GM15510 (cell line): ENCODE data around the gene PADI2.

ENCODE experiments used
- POLR2A ChIP-seq: IDR thresholded peaks from 3 replicates; pipeline ENCODE4 v1.6.1; 2011; ENCODE audit warnings: borderline replicate concordance; ENCODE audit not compliant: insufficient read length; ENCODE audit errors: extremely low read depth

Gene PADI2

DNA sequence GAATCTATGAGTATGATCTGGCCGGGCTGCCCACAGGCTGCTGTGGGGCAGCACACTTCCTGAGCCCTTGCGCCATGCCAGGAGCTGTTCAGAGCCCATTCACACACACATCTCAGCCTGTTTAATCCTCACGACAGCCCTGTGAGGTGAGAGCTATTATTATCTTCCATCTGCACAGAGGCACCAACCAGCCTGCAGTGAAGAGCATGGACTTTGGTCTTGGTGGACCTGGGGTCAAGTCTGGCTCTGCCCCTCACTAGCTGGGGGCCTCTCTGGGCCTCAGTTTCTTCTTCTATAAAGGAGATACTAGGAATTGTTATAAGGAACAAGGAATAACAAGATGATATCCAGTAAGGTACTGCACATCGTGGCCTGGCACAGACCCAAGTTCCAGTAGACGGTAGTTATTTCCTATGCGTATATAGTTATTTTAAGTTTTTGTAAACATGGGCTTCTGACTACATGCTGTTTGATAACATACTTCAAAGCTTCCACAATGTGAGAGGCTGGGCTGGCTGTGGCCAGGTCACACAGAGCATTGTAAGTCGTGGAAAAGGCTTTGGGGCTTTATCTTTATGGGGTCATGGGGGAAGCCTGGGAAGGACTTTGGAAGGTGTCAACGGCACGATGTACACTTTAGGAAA is 3.4 kb upstream of the PADI2 start:
- no peak for TF ChIP-seq POLR2A

DNA sequence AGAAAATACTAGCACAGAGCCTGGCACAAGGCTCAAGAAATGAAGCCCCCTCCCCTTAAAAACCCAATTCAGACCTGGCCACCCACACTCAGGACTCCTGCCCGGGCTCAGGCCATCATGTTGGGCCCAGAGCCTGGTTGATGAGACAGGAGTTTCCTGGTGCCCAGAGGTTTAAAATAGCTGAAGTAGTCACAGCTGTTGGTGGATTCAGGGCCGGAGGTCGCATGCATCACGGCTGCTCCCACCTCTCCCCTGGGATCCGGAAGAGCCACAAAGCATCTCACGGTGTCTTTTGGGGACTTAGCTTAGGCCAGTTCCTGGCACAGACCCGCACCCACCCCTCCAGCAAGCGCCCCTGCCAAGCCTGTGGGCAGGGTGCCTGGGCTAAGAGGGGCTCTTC is 2.6 kb upstream of the PADI2 start:
- no peak for TF ChIP-seq POLR2A

DNA sequence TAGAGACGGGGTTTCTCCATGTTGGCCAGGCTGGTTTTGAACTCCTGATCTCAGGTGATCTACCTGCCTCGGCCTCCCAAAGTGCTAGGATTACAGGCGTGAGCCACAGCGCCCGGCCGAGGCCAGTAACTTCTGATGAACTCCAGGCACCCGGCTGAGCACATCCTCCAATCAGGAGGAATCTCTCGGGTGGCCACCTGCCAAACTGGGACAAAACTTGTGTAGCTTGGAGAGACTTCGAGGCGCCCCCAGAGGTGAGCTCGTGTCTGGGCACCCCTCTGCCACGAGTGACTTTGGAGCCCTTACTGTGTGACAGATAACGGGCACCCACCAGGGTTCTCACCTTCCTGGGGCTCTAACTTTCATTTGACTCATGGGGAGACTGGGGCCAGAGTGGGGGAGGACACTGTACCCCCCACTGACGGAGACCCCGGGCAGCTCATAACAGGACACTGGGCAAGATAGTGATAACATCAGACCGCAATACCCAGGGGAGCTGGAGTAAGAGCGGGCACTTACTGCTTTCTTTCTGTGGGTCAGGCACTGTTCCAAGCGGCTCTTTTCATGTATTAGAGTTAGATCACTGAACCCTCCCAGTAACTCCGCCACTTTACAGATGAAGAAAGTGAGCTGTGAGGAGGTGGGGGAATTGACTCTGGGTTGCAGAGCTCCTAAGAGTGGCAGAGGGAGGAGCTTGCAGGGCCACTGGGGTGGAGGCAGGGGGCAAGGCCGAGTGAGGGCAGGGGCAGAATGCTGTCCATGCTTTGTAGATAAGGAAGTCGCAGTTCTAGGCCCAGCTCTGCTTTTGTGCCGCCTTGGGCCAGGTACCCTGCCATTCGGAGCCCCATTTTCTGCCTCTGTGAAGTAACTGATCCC is 1.9 kb upstream of the PADI2 start:
- TF ChIP-seq POLR2A = no peak

DNA sequence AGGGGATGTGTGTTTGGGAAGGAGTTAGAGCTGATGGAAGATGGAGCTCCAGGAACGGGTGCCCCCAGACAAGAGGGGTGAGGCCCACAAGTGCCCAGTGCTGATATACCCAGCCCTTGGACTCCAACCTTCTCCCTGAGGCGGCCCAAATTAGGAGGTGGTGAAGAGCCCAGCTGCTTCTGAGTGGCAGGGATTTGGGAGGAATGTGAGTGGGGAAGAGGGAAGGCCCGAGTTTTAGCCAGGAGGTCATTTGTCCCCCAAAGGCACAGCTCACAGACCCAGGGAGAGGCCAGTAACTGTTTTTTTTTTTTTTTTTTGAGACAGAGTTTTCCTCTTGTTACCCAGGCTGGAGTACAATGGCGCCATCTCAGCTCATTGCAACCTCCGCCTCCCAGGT is 1.2 kb upstream of the PADI2 start:
- TF ChIP-seq POLR2A = no peak

DNA sequence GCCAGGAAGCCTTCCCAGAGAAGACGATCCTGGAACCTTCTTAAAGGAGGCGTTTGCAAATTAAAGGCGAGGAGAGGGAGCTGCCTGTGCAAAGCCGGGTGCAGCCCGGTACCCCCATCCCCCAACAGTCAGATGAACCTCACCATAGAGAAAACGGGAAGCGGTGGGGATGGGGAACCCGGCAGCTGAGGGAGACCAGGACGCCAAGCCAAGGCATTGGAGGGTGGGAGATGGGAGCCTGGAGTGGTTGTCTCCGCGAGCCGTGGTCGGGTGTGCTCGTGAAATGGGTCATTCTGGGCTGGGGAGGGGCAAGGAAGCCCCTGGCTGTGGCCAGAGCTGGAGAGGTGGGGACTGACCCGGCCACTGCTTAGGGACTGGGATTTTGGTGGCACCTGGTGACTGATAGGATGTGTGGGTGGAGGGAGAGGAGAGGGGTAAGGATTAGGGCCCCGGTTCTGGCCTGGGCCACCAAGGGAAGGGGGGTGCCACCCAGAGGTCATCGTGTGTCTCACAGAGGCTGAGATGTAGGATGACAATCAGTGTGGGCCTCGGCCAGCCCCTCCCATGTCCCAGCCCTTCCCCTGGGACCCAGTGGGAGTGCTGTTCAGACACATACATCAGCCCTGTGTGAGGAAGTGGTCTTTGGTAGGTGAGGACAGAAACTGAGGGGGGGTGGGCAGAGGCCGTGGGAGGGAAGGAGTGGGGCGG is 676 bp upstream of the PADI2 start:
- no peak for TF ChIP-seq POLR2A

DNA sequence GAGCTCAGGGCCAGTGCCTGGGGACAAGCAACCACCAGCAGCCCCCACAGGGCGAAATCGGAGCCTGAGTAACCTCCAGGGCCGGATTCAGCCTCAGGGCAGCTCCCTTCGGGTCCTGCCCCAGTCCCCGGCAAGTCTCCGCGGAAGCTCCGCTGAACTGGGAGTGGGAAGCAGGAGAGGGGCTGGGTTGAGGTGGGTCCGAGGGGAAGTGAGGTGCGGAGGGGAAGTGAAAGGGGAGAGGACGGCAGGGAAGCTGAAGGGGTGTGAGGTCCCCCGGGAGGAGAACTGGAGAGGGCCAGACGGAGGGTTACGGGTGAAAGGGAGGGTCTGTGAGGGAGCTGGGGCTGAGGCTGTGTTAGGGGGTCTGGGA is 560 bp downstream of the PADI2 start:
- no peak for TF ChIP-seq POLR2A

DNA sequence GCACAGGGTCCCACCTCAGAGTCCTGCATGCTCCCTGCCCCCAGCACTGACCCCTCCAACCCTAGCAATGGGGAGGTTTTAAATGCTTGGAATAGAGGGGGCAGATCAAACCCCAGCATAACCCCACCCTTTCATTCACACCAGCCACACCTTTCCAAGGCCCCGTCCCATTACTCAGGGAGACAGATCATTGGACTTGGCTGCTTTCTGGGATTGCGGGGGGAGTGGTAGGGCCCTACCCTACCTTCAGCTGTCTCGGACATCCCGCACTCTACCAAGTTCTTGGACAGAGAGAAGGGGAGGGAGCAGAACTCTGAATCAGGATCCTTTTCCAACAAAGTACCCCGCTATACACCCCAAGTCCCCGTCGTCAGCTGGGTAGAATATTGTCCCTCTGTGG is 983 bp downstream of the PADI2 start:
- no peak for TF ChIP-seq POLR2A

DNA sequence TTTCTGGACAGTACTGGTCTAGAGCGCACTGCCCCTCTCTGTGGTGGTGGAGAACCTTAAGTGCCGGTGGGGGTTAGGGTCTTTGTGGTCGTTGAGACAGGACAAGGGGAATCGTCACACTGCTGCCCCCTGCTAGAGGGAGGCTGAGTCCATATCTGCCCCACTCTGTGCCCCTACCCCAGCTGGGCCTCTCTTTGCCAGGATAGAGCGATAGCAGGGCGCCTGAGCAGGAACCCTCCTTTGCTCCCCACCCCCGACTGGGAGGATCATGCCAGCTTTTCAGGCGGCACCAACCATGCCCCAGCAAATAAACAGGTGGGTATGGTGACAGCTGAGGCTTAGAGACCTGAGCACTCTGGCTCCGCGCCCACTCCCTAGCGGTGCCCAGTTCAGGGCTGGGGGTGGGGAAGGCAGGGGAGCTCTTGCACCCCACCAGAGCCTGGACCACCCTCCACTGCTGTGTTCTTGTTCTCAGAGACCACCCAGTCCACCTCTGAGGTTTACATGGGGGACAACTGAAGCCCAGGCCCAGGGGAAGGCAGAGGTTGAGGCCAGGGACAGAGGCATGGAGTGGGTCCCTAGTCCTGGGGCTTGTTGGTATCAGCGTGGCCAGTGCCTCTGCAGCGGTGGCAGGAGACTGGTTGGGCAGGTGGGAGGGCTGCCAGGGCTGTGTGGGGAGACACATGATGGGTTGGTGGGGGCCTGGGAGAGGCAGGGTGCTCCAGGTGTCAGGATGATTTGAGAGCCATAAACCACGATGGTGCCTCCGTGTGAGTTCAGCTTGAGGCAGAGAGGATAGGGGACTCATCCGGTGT is 1.6 kb downstream of the PADI2 start:
- TF ChIP-seq POLR2A = no peak

DNA sequence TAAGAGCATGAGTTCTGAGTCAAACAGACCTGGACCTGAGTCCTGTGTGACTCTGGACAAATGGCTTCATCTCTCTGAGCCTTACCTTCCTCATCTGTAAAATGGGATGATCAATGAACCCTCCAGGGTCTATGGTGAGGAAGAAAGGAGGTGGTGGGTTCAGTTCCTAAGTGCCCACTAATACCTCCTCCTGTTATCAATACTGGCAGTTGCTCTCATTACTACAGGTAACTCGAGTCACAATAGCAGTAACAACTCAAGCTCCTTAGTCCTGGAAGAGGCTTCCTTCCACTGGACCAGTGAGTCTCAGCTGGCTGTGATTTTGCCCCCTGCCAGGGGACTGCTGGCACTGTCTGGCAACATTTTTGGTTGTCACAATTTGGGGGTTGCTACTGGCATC is 2.6 kb downstream of the PADI2 start:
- no peak for TF ChIP-seq POLR2A

DNA sequence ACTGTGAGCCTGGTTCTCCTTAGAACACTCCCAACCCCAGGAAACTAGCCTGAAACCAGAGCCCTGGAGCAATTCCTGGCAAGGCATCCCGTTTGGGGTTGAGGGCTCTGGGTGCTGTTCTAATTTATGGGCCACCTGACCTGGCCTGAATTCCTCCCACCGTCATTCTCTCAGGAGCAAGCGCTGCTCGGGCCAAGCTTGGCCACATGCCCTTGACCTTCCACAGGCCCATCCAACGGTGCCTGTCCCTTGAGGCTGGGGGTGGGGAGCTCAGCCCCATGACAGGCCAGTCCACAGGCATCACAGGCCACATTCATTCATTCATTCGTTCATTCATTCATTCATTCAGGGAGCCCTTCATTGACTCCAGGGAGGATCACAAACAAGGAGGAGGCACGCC is 5.3 kb downstream of the PADI2 start:
- no peak for TF ChIP-seq POLR2A

DNA sequence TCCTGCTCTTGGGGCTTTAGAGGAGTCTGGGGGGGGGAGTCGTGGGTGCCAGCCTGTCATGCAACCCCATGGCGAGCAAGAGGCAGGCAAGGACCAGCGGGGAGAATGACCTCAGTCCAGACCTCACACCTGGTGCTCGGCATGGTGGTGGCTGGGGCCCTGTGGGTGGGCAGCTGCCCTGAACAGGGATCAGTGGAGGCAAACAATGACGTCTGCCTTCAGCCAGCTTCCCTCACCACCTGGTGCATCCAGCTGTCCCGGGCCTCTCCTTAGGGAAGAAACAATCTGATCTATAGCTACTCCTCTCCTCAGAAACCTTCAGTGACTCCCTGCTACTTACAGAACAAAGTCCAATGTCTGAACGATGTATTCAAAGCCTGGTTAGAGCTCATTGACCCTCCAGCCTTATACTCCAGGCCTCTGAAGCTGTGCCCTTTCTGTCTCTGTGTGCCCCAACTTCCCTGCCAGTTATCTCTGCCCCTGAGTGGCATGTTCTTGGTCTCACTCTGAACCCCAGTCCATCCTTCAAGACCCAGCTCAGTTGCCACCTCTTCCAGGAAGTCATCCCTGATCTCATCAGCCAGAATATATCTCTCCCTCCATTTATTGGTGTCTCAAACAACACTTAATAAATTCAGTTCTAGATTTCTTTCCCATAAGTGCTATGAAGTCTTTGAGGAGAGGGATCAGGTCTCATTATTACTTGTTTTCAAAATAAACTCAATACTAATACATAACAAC is 6.6 kb downstream of the PADI2 start:
- no peak for TF ChIP-seq POLR2A

DNA sequence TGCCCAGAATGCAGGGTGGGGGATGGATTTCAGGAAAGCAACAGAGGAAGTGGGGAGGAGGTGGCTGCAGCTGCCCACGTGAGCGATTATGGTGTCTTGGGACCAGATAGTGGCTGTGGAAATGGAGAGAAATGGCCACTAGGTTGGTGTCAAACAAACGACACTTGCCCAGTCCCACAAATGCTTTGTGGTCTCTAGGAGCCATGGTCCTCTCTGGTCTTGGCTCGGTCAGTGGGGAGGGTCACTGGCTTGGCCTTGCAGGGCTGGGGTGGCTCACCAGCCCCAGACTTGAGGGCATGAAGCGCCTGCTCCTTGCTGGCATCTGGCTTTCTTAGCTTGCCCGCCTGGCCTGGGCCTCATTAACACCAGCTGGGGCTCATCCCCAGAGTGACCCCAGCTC is 7.2 kb downstream of the PADI2 start:
- TF ChIP-seq POLR2A = no peak

DNA sequence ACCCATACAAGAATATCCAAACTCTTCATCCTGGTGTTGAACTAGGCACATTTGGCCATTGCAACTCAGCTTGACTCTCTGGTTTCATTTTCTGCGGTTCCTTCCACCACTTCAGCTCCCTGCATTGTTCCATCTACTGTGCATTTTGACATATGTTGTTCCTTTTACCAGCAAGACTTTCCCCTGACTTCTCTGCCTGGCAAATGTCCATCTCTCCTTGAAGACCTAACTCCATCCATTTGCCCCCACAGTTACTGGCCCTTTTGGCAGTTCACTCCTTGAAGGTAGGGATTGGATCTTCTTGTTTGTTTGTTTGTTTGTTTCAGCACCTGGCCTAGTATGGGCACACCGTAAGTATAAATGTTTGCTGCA is 8.7 kb downstream of the PADI2 start:
- no peak for TF ChIP-seq POLR2A

DNA sequence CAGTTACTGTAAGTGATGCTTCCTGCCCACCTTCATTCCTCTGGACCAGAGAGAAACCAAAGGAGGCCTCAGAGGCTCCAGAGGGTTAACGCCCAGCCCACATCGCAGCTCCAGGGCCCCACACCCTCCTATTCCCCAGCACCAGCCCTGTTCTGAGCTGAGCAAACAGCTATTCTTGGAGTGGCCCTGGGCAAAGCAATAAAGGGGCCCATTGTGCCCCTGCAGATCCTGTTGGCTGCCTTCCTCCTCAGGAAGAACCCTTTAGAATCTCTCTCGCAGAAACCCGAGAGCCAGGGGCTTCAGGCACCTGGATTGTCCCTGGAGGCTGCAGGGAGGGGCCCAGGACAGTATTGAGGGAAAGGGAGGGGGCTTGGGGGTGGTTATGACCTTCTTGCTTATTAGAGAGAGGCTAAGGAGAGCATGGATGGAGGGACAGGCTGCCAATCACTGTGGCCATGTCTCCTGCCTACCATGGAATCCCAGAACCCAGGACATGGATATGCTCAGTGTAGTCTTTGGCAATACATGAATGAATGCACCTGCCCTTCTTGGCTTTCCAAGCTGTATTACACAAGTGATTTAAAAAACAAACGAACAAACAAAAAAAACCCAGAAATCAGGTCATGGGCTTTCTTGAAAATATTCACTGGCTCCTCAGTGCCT is 9.2 kb downstream of the PADI2 start:
- TF ChIP-seq POLR2A = no peak
